OCI-LY3 (cell line): ENCODE data around the gene MYO9A.

ENCODE experiments used
- CTCF ChIP-seq: fragments of 200-600, 300-600 bp; sonication (generic); IDR thresholded peaks from 2 replicates; pipeline ENCODE4 v1.5.1; 2014; ENCODE audit warnings: antibody characterized with exemption, low read length, low read depth
- EZH2phosphoT487 ChIP-seq: fragments of 200-600 bp; shearing (Covaris generic); IDR thresholded peaks from 2 replicates; pipeline ENCODE4 v1.6.1; 2018; ENCODE audit warnings: antibody characterized with exemption, mixed run types, low read depth

GRCh38 chr15:72077950-72078349, 40.0 kb downstream of the MYO9A start:
- TF ChIP-seq CTCF, result no peak
- no peak for TF ChIP-seq EZH2phosphoT487
